ENCODE measurements around the gene TP53BP1.

DNA sequence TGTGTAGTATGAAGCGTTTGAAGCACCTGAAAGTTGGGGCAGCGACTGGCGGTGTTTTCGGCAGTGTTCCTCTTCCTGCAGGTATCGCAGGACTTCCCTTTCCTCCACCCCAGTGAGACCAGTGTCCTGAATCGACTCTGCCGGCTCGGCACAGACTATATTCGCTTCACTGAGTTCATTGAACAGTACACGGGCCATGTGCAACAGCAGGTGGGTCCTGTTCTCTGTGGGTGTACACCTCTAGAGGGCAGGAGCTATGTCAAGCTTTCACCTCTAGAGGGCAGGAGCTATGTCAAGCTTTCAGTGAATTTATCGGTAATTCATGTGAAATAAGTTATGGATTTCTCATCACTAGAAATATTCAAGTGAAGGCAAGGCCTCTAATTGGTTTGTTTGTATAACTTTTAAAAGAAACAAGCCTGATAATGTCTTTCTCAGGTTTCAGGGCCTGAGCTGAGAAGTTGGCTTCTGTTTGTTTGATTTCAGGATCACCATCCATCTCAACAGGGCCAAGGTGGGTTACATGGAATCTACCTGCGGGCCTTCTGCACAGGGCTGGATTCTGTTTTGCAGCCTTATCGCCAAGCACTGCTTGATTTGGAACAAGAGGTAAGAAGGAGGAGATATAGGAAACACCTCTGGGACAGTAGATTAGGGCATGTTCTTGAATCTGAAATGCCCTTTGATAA, 116.8 kb downstream of the TP53BP1 start:
- TF ChIP-seq POLR2AphosphoS5 (IDR thresholded peaks at IDR 0.05; ENCODE audit: low read depth, low read length), result no peak
- TF ChIP-seq POLR2A (IDR thresholded peaks at IDR 0.05; ENCODE audit: low read depth, low read length), result no peak
